VCaP (cell line): ENCODE measurements around the gene EXOC1.
"Not testable (repeated sequence)": the region's sequence is repeated elsewhere in the genome, so short reads cannot be mapped to it uniquely, and the experiment has no call there.

ENCODE experiments used
- H3K27ac ChIP-seq: fragments of 450-650 bp; 2 replicates; pipeline ENCODE4 v1.5.1; 2017
- CTCF ChIP-seq: fragments of 450-650 bp; conservative IDR thresholded peaks from 2 replicates; pipeline ENCODE4 v1.5.1; 2017; ENCODE audit warnings: mild to moderate bottlenecking, moderate library complexity

EXOC1 gene

GRCh38 chr4:55837903-55838302 lies 15.5 kb upstream of the EXOC1 start:
- TF ChIP-seq CTCF = no peak
- no peak overlapping the region for H3K27ac ChIP-seq

GRCh38 chr4:55838356-55838755 lies 15.1 kb upstream of the EXOC1 start:
- TF ChIP-seq CTCF = no peak
- no peak overlapping the region for H3K27ac ChIP-seq

- no peak overlapping the region for H3K27ac ChIP-seq
- no peak for TF ChIP-seq CTCF
Measured at GRCh38 chr4:55838952-55839351, 14.5 kb upstream of the EXOC1 start.

- no peak overlapping the region for H3K27ac ChIP-seq
- no peak for TF ChIP-seq CTCF
Measured at GRCh38 chr4:55840956-55841355, 12.5 kb upstream of the EXOC1 start.

- H3K27ac ChIP-seq = not testable (repeated sequence)
Measured at GRCh38 chr4:55841373-55842239, 11.8 kb upstream of the EXOC1 start.

- H3K27ac ChIP-seq = not testable (repeated sequence)
Measured at GRCh38 chr4:55842312-55842711, 11.1 kb upstream of the EXOC1 start.

GRCh38 chr4:55849724-55850123 lies 3.7 kb upstream of the EXOC1 start:
- no peak for TF ChIP-seq CTCF
- H3K27ac ChIP-seq = no peak overlapping the region

- TF ChIP-seq CTCF = no peak
- H3K27ac ChIP-seq = no peak overlapping the region
Measured at GRCh38 chr4:55851885-55852284, 1.6 kb upstream of the EXOC1 start.

GRCh38 chr4:55854129-55854528 lies 681 bp downstream of the EXOC1 start:
- peak overlapping the region; percentile 74 for H3K27ac ChIP-seq
- TF ChIP-seq CTCF = no peak
